Tibial nerve (tissue), 3 donors: ENCODE measurements around the gene DARS2.

Experiments used
- POLR2A ChIP-seq, 2 donors: fragments of 450-650 bp; IDR thresholded peaks; one replicate each; pipeline ENCODE4 v1.6.1; 2017; ENCODE audit warnings: antibody characterized with exemption in 2 of 2, mild to moderate bottlenecking in 2 of 2, moderate library complexity in 2 of 2
- TF ChIP-seq, protein P1 (sequence below), 5 experiments: fragments of 200-600 bp in 3 of 5; fragments of 450-650 bp in 2 of 5; sonication (generic) in 3 of 5; IDR thresholded peaks; one replicate each; pipeline ENCODE4 v1.5.1; 2016 to 2019; ENCODE audit warnings: antibody characterized with exemption in 5 of 5, mild to moderate bottlenecking in 3 of 5, moderate library complexity in 2 of 5

DNA sequence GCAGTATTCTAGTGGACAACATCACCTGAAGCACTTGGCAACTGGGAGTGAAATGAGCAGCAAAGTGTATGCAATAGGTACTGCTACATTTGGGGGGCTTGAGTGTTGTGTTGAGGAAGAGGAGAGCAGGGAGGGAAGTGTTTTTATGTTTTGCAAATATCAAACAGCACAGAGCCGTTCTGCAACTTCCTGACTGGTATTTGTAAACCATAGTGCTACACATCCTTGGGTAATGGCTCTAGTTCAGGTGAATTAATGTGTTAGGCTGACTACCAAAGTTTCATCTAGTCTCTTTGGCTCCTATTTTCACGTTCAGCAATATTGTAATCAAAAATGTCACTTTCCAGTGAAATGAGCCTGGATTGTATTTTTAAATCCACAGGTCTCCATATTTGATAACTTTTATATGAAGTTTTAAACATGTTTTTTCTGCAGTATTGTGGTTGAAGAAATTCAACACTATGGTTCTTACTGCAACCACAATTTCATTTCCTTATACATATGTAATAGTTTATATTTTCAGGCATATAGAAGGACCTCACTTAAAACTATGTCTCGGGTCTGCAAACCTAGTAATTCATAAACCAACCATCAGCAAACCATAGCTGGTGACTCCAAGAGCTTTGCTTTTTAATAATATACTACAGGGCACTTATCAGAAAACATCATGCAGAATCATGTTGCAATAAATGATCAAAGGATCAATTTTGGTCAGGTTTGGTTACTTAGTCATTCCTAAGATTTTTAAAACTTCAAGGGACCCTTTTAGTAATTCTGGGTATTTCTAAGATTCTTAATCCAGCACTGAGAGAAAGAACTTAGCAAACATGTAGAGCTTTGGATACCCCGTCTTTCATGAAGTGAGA is 62.5 kb downstream of the DARS2 start:
- no peak for TF ChIP-seq POLR2A (IDR thresholded peaks at IDR 0.05)
- TF ChIP-seq, protein P1, sequence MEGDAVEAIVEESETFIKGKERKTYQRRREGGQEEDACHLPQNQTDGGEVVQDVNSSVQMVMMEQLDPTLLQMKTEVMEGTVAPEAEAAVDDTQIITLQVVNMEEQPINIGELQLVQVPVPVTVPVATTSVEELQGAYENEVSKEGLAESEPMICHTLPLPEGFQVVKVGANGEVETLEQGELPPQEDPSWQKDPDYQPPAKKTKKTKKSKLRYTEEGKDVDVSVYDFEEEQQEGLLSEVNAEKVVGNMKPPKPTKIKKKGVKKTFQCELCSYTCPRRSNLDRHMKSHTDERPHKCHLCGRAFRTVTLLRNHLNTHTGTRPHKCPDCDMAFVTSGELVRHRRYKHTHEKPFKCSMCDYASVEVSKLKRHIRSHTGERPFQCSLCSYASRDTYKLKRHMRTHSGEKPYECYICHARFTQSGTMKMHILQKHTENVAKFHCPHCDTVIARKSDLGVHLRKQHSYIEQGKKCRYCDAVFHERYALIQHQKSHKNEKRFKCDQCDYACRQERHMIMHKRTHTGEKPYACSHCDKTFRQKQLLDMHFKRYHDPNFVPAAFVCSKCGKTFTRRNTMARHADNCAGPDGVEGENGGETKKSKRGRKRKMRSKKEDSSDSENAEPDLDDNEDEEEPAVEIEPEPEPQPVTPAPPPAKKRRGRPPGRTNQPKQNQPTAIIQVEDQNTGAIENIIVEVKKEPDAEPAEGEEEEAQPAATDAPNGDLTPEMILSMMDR (IDR thresholded peaks at IDR 0.05) = no peak
